NCI-H2029 (cell line): ENCODE measurements around the gene C19orf67.
"Not testable (repeated sequence)": the region's sequence is repeated elsewhere in the genome, so short reads cannot be mapped to it uniquely, and the experiment has no call there.

Experiments used
- DNase-seq: peaks from one replicate; lab custom pipeline; 2025; lab: John Stamatoyannopoulos, UW

The C19orf67 gene

GRCh38 chr19:14056069-14056666 lies 29.4 kb downstream of the C19orf67 start:
- DNase-seq = no peak

- no peak for DNase-seq
Measured at GRCh38 chr19:14055396-14055795, 30.2 kb downstream of the C19orf67 start.

- no peak for DNase-seq
Measured at GRCh38 chr19:14054721-14055120, 30.9 kb downstream of the C19orf67 start.

GRCh38 chr19:14054099-14054498 lies 31.5 kb downstream of the C19orf67 start:
- no peak for DNase-seq

- DNase-seq = no peak
Measured at GRCh38 chr19:14053500-14053899, 32.1 kb downstream of the C19orf67 start.

GRCh38 chr19:14053032-14053431 lies 32.6 kb downstream of the C19orf67 start:
- DNase-seq = no peak

GRCh38 chr19:14052470-14052869 lies 33.1 kb downstream of the C19orf67 start:
- DNase-seq = no peak

GRCh38 chr19:14051980-14052379 lies 33.6 kb downstream of the C19orf67 start:
- no peak for DNase-seq

- DNase-seq = not testable (repeated sequence)
Measured at GRCh38 chr19:14050961-14051360, 34.6 kb downstream of the C19orf67 start.

- no peak for DNase-seq
Measured at GRCh38 chr19:14050512-14050911, 35.1 kb downstream of the C19orf67 start.

GRCh38 chr19:14048443-14049153 lies 37.0 kb downstream of the C19orf67 start:
- peak; percentile 21 for DNase-seq

GRCh38 chr19:14047866-14048265 lies 37.7 kb downstream of the C19orf67 start:
- DNase-seq = not testable (repeated sequence)

- DNase-seq = peak; percentile 40
Measured at GRCh38 chr19:14042659-14043608, 42.6 kb downstream of the C19orf67 start.

- DNase-seq = no peak
Measured at GRCh38 chr19:14039181-14039580, 46.4 kb downstream of the C19orf67 start.

GRCh38 chr19:14035706-14036105 lies 49.9 kb downstream of the C19orf67 start:
- DNase-seq = no peak

GRCh38 chr19:14035159-14035558 lies 50.4 kb downstream of the C19orf67 start:
- DNase-seq = not testable (repeated sequence)

GRCh38 chr19:14033946-14034345 lies 51.6 kb downstream of the C19orf67 start:
- DNase-seq = no peak

GRCh38 chr19:14031719-14032480 lies 53.7 kb downstream of the C19orf67 start, which contains the start of gene IL27RA:
Gene IL27RA, plus strand, starts transcription at chr19:14031762. Its CDS starts 111 bp downstream, at chr19:14031873.
- DNase-seq = no peak
